Retinal pigment epithelial cell (primary cell): Measurements from ENCODE around the gene FCMR.

Experiments used
- DNase-seq: peaks from one replicate; pipeline ENCODE4 v3.0.0-alpha.2; 2010; ENCODE audit warnings: low read depth
- H3K4me3 ChIP-seq: 2 replicates; pipeline ENCODE4 v1.5.1; 2011; ENCODE audit warnings: mild to moderate bottlenecking, low read length, control low read depth, moderate library complexity
- CTCF ChIP-seq: conservative IDR thresholded peaks from 2 replicates; pipeline ENCODE4 v1.5.1; 2011; ENCODE audit warnings: low read depth, low read length, control low read depth, inconsistent platforms

Gene FCMR

GRCh38 chr1:206899717-206900116, 22.0 kb downstream of the FCMR start:
- no peak for DNase-seq
- no peak for TF ChIP-seq CTCF
- no peak overlapping the region for H3K4me3 ChIP-seq

- no peak for TF ChIP-seq CTCF
- DNase-seq = no peak
- H3K4me3 ChIP-seq = no peak overlapping the region
These were observed 22.8 kb downstream of the FCMR start for GRCh38 chr1:206898915-206899431.

- no peak for TF ChIP-seq CTCF
- peak; percentile 11 for DNase-seq
- H3K4me3 ChIP-seq = no peak overlapping the region
These were observed 23.4 kb downstream of the FCMR start for GRCh38 chr1:206898089-206898914.

- no peak for DNase-seq
- H3K4me3 ChIP-seq = no peak within 1 kb of the TSS
- TF ChIP-seq CTCF = no peak
These were observed 24.6 kb downstream of the FCMR start, which contains the start of gene IL24 for GRCh38 chr1:206897175-206897574. Gene IL24 (plus strand): TSS chr1:206897443. CDS start chr1:206897833, 390 bp downstream.

GRCh38 chr1:206896261-206896660, 25.5 kb downstream of the FCMR start:
- no peak for DNase-seq
- no peak overlapping the region for H3K4me3 ChIP-seq
- TF ChIP-seq CTCF = no peak

GRCh38 chr1:206895837-206896242, 25.9 kb downstream of the FCMR start:
- DNase-seq = no peak
- TF ChIP-seq CTCF = no peak

GRCh38 chr1:206895325-206895724, 26.4 kb downstream of the FCMR start:
- DNase-seq = no peak
- no peak for TF ChIP-seq CTCF
- H3K4me3 ChIP-seq = no peak overlapping the region

More at GRCh38 chr1:206895837-206896242, 25.9 kb downstream of the FCMR start:
- no peak overlapping the region for H3K4me3 ChIP-seq
